WERI-Rb-1 (cell line): ENCODE data around the gene SMPDL3B.

Experiments used
- DNase-seq: peaks from one replicate; pipeline ENCODE4 v3.0.0-alpha.2; 2020
- H3K27ac ChIP-seq: fragments of 250-450 bp; sonication (Bioruptor Pico); 2 replicates; pipeline ENCODE4 v1.5.1; 2020; ENCODE audit warnings: mild to moderate bottlenecking, moderate library complexity
- H3K27me3 ChIP-seq: fragments of 250-450 bp; sonication (Bioruptor Pico); 2 replicates; pipeline ENCODE4 v1.5.1; 2021; ENCODE audit warnings: mild to moderate bottlenecking, low read depth, moderate library complexity; ENCODE audit not compliant: insufficient read depth, severe bottlenecking
- H3K36me3 ChIP-seq: fragments of 250-450 bp; sonication (Bioruptor Pico); 2 replicates; pipeline ENCODE4 v1.5.1; 2020; ENCODE audit warnings: mild to moderate bottlenecking, moderate library complexity
- H3K4me3 ChIP-seq: 2 replicates; pipeline ENCODE4 v1.5.1; 2011; ENCODE audit warnings: low read depth, mild to moderate bottlenecking, control low read depth, low read length
- H3K9me3 ChIP-seq: fragments of 250-450 bp; sonication (Bioruptor Pico); 2 replicates; pipeline ENCODE4 v1.5.1; 2021; ENCODE audit warnings: mild to moderate bottlenecking, moderate library complexity; ENCODE audit not compliant: severe bottlenecking
- CTCF ChIP-seq: IDR thresholded peaks from 2 replicates; pipeline ENCODE4 v1.5.1; 2011; ENCODE audit warnings: low read depth, mild to moderate bottlenecking, control low read depth, inconsistent platforms, low read length

Gene SMPDL3B

GRCh38 chr1:27912429-27912828 is 22.4 kb upstream of the SMPDL3B start:
- no peak for DNase-seq
- peaks cover 62% of the 10 kb centered on the region for H3K36me3 ChIP-seq
- no peak overlapping the region for H3K4me3 ChIP-seq
- H3K27ac ChIP-seq: no peak overlapping the region
- peaks cover 7% of the 10 kb centered on the region for H3K9me3 ChIP-seq
- no peaks in the 10 kb centered on the region for H3K27me3 ChIP-seq
- no peak for TF ChIP-seq CTCF

- Histone ChIP-seq H3K27me3 (no peaks in the 10 kb centered on the region), H3K27ac (peak overlapping the region; percentile 41), H3K36me3 (peaks cover 35% of the 10 kb centered on the region), H3K9me3 (peaks cover 7% of the 10 kb centered on the region), H3K4me3 (no peak overlapping the region)
- no peak for DNase-seq
- TF ChIP-seq CTCF: no peak
These were observed 19.7 kb upstream of the SMPDL3B start for GRCh38 chr1:27915082-27915575.

GRCh38 chr1:27922272-27922671 is 12.5 kb upstream of the SMPDL3B start:
- Histone ChIP-seq H3K4me3 (no peak overlapping the region), H3K27ac (no peak overlapping the region), H3K36me3 (no peaks in the 10 kb centered on the region), H3K9me3 (no peaks in the 10 kb centered on the region), H3K27me3 (no peaks in the 10 kb centered on the region)
- no peak for TF ChIP-seq CTCF
- no peak for DNase-seq

GRCh38 chr1:27928216-27928954 is 6.4 kb upstream of the SMPDL3B start:
- no peaks in the 10 kb centered on the region for H3K27me3 ChIP-seq
- H3K36me3 ChIP-seq: no peaks in the 10 kb centered on the region
- H3K4me3 ChIP-seq: no peak overlapping the region
- TF ChIP-seq CTCF: no peak
- H3K9me3 ChIP-seq: no peaks in the 10 kb centered on the region
- no peak overlapping the region for H3K27ac ChIP-seq
- DNase-seq: no peak

- no peak overlapping the region for H3K27ac ChIP-seq
- DNase-seq: no peak
- no peaks in the 10 kb centered on the region for H3K27me3 ChIP-seq
These were observed 3.6 kb upstream of the SMPDL3B start for GRCh38 chr1:27931184-27931583.

More at GRCh38 chr1:27931184-27931583, 3.6 kb upstream of the SMPDL3B start:
- Histone ChIP-seq H3K9me3 (no peaks in the 10 kb centered on the region), H3K36me3 (no peaks in the 10 kb centered on the region), H3K4me3 (no peak overlapping the region)
- no peak for TF ChIP-seq CTCF
